Upper lobe of left lung (tissue), 4 donors: Measurements from ENCODE around the gene USP24.

ENCODE experiments used
- EP300 ChIP-seq, 4 donors: sonication (generic); formaldehyde crosslinking; IDR thresholded peaks; one replicate each; pipeline ENCODE4 v1.5.1; 2017; ENCODE audit warnings: antibody characterized with exemption in 4 of 4, control low read depth in 2 of 4
- POLR2A ChIP-seq, 4 donors: fragments of 450-650 bp; IDR thresholded peaks; one replicate each; pipeline ENCODE4 v1.5.1; 2016 to 2017; ENCODE audit warnings: antibody characterized with exemption in 4 of 4, mild to moderate bottlenecking in 2 of 4
- POLR2AphosphoS5 ChIP-seq, 2 donors: sonication (generic); formaldehyde crosslinking; IDR thresholded peaks; one replicate each; pipeline ENCODE4 v1.5.1; 2017; ENCODE audit warnings: antibody characterized with exemption in 2 of 2
- TF ChIP-seq, protein P1 (sequence below), 6 experiments: fragments of 450-650 bp in 4 of 6; fragments of 200-600 bp in 2 of 6; sonication (generic) in 2 of 6; IDR thresholded peaks; one replicate each; pipeline ENCODE4 v1.5.1; 2016 to 2019; ENCODE audit warnings: antibody characterized with exemption in 6 of 6

DNA sequence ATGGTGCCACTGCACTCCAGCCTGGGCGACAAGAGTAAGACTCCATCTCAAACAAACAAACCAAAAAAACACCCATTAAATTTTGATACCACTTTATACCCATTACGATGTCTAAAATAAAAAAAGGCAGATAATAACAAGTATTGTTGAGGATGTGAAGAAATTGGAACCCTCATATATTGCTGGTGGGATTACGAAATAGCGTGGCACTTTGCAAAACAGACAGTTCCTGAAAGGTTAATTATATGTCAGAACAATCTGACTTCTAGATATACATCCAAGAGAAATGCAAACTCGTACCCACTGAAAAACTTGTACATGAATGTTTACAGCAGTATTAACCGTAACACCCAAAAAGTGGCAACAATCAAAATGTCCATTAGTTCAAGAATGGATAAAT, 70.3 kb downstream of the USP24 start:
- TF ChIP-seq, protein P1, sequence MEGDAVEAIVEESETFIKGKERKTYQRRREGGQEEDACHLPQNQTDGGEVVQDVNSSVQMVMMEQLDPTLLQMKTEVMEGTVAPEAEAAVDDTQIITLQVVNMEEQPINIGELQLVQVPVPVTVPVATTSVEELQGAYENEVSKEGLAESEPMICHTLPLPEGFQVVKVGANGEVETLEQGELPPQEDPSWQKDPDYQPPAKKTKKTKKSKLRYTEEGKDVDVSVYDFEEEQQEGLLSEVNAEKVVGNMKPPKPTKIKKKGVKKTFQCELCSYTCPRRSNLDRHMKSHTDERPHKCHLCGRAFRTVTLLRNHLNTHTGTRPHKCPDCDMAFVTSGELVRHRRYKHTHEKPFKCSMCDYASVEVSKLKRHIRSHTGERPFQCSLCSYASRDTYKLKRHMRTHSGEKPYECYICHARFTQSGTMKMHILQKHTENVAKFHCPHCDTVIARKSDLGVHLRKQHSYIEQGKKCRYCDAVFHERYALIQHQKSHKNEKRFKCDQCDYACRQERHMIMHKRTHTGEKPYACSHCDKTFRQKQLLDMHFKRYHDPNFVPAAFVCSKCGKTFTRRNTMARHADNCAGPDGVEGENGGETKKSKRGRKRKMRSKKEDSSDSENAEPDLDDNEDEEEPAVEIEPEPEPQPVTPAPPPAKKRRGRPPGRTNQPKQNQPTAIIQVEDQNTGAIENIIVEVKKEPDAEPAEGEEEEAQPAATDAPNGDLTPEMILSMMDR (IDR thresholded peaks at IDR 0.05): no peak
- TF ChIP-seq POLR2A (IDR thresholded peaks at IDR 0.05) (no peak), EP300 (IDR thresholded peaks at IDR 0.05) (no peak), POLR2AphosphoS5 (IDR thresholded peaks at IDR 0.05) (no peak)
